Raji (cell line): ENCODE measurements around the gene TAF10.

Experiments
- POLR2A ChIP-seq: IDR thresholded peaks from 2 replicates; pipeline ENCODE4 v1.6.1; 2011; ENCODE audit warnings: low read depth, low read length, control low read depth; ENCODE audit not compliant: insufficient read depth

Gene TAF10

DNA sequence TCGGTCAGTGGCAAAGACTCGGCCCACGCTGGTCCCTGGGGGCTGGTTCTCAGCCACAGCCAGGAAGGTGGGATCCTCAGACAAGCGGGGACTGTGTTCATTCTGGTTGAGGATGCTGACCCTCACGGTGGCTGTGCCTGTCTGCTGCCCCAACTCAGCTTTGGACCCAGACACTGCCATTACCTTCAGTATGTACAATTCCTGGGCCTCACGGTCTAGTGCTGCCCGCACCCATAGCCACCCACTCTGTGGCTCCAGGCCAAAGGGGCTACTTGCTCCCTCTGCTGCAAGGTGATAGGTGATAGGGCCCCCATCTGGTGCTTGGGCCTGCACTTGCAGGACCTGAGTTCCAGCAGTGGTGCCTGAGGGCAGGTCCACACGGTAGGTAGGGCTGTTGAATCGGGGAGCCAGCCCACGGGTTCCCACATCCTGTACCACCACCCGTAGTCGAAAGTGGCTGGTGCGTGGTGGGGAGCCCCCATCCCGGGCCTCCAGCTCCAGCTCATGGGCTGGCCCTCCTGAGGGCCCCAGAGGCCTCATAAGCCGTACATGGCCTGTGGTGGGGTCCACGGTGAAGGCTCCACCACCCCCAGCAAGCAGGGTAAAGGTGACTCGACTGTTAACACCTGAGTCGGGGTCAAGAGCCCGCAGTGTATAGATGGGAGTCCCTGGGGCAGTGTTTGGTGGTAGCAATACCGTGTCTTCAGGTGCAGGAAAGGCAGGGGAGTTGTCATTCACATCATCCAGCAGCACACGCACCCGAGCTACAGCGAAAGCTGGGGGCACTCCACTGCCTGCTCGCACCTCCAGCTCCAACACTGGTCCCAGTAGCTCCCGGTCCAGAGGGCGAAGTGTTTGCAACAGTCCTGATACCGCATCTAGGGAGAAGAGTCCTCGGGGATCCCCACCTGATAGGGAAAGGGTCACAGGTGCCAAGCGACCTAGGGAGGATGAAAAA, 20.4 kb upstream of the TAF10 start:
- TF ChIP-seq POLR2A: no peak

- TF ChIP-seq POLR2A: no peak
These were observed 19.4 kb upstream of the TAF10 start for GRCh38 chr11:6631361-6631890.

GRCh38 chr11:6630632-6631291, 18.7 kb upstream of the TAF10 start:
- TF ChIP-seq POLR2A: no peak

- no peak for TF ChIP-seq POLR2A
These were observed 18.0 kb upstream of the TAF10 start for GRCh38 chr11:6629892-6630631.

GRCh38 chr11:6629573-6629891, 17.5 kb upstream of the TAF10 start:
- TF ChIP-seq POLR2A: no peak

DNA sequence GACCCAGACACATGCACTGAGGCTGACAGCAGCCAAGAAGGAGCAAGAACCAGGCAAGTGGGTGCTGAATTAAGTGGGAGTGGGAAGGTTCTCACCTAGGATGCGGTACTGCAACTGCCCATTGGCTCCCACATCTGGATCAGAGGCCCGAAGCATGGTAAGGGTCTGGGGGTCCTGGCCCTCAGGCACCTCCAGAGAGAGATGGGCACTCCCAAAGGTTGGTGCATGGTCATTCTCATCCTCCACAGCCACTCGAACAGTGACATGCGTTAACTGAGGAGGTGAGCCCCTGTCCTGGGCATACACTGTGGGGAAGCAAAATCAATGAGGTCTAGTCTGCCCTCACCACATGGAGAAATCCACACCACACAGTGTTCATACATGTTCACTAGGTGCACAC, 16.5 kb upstream of the TAF10 start:
- TF ChIP-seq POLR2A: no peak

DNA sequence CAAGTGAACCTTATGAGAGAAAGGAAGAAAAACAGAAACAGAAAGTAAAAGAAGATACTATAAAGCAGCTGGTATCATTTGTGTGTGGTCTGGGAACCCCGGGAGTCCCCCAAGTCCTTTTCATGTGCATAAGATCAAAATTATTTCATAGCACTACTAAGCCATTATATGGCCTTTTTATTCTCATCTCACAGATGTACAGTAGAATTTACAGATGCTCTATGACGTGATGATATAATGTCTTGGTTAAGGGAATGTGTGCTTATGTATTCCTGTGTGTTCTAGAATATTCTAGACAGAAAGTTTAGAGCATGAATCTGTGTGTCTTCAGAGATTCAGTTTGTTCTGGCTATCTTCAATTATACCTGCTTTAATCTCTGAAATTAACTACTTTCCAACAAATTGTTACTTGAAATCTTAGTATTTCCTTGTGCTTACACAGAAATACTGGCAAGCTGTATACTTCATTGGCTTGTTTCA, 15.8 kb upstream of the TAF10 start:
- no peak for TF ChIP-seq POLR2A

GRCh38 chr11:6626971-6627761, 15.2 kb upstream of the TAF10 start:
- no peak for TF ChIP-seq POLR2A

DNA sequence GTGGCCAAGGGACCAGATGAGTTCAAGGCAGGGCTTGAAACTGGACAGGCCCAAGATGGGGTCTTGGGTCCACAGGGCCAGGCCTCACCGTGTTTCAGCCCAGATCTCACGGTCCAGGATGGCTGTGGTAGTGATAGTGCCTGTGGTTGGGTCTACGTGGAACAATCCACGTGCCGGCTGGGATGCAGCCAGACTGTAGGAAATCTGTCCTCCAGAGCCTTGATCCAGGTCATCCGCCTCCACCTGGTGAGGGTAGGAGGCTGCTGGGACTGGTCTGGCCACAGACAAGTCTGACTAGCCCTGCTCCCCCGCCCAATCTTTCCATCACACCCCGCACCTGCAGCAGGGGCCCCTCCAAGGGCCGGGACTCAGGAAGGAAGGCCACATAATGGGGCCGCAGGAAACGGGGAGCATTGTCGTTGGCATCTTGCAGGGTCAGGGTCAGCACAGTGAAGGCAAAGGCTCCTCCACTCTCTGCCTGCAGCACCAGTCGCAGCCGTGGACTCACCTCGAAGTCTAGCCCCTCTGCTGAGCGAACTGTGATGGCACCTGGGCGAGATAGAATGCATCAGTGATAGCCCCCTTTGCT, 13.9 kb upstream of the TAF10 start:
- no peak for TF ChIP-seq POLR2A

DNA sequence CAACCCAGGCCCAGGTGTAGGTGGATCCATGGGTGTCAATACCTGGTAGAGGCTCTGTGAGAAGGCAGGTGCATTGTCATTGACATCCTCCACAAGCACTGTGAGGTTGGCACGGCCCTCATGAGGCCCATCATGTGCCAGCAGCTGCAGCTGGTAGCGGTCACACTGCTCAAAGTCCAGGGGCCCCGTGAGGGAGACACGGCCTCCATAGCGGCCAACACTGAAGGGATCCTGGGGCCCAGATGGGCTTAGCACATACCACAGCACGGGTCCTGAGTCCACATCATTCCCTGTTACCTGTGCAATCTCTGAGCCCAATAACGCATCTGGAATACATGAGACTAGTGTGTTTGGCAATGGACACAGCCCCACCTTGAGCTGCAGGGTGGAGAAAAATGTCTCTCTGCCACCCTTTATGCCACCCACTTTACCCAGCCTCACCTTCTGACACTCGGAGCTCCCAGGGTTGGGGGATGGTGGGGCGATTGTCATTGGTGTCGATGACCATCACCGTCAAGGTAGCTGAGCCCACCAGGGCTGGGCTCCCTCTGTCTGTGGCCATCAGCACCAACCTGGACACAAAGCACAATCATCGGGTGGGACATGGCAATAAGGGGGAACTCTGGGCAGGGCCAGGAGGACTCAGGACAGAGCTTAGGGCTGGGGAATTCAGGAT, 13.3 kb upstream of the TAF10 start:
- TF ChIP-seq POLR2A: no peak

GRCh38 chr11:6623391-6624363, 11.7 kb upstream of the TAF10 start:
- no peak for TF ChIP-seq POLR2A
